Cardiac muscle cell (in vitro differentiated cells and primary cell): Measurements from ENCODE around the gene PLCD3. TPM values are rescaled to one million over a fixed set of nuclear protein-coding genes. Genes with fewer than 3 reads are reported as not detected.

Experiments used
- DNase-seq, 2 donors: peaks; one replicate each; pipeline versions ENCODE4 v3.0.0 to v3.0.0-alpha.2; 2010 to 2017; ENCODE audit warnings: low read depth in 1 of 2, low spot score in 1 of 2
- H3K27ac ChIP-seq: fragments of 200-600 bp; sonication (generic); 2 replicates; pipeline ENCODE4 v1.5.1; 2016
- H3K27me3 ChIP-seq: fragments of 200-600 bp; sonication (generic); 2 replicates; pipeline ENCODE4 v1.6.0; 2016; ENCODE audit warnings: control low read depth
- H3K36me3 ChIP-seq: fragments of 200-600 bp; sonication (generic); 2 replicates; pipeline ENCODE4 v1.5.1; 2016; ENCODE audit warnings: control low read depth
- H3K4me1 ChIP-seq: fragments of 200-600 bp; sonication (generic); 2 replicates; pipeline ENCODE4 v1.8.1; 2017; ENCODE audit warnings: low read depth, mild to moderate bottlenecking, mixed run types
- H3K4me3 ChIP-seq: fragments of 200-600 bp; sonication (generic); 2 replicates; pipeline ENCODE4 v1.5.1; 2016; ENCODE audit warnings: mild to moderate bottlenecking
- H3K9me3 ChIP-seq: fragments of 200-600 bp; sonication (generic); 2 replicates; pipeline ENCODE4 v1.5.1; 2017; ENCODE audit warnings: low read depth, mild to moderate bottlenecking, control low read depth
- CTCF ChIP-seq: IDR thresholded peaks from 2 replicates; pipeline ENCODE4 v1.5.1; 2012; ENCODE audit warnings: low read depth, mild to moderate bottlenecking, low read length
- polyA plus RNA-seq: library from polyadenylated mRNA; unstranded; fragments of >200 nt; fragmentation: Nextera tagmentation; extraction: Ambion mirVana; gene quantifications from 2 replicates; pipeline ENCODE4 v1.2.1, GENCODE V29; 2016
- total RNA-seq: library from RNA; depleted of rRNA; stranded (reverse); fragments of >200 nt; gene quantifications from 2 replicates; pipeline ENCODE4 v1.2.3, GENCODE V29; 2016

Gene PLCD3
- total and polyA plus RNA-seq, 2 experiments from 2014 or later, result 36.0 to 66.3 TPM

DNA sequence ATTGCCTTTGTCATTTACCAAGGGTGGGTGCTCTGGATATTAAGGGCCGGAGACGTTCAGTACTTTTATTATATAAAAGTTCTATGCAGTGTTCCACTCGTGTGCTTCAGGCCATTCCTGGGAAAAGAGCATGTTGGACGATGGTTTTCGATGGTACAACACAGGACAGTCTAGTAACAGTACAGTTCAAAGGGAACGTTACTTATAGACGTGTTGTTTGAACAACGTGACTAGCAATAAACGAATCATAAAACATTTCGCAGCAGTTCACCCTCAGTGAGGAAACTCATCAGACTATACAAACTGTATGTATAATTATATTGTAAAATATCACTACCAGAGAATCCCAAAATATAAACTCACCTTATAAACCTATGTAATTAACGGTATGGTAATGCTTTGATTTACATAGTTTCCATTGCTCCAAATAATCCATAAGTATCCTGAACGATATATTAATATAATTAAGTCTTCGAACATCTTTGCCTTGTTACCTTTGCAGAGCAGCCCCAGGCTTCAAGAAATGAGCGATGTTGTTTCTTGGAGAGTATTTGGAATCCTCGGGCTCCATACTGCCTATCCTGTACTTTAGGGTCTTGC, 70.6 kb downstream of the PLCD3 start:
- Histone ChIP-seq H3K9me3 (no peaks in the 10 kb centered on the region), H3K4me1 (peaks cover 29% of the 10 kb centered on the region), H3K27me3 (no peaks in the 10 kb centered on the region), H3K27ac (peak overlapping the region; percentile 88), H3K4me3 (peak overlapping the region; percentile 72), H3K36me3 (no peaks in the 10 kb centered on the region)
- no peak for DNase-seq
- TF ChIP-seq CTCF, result no peak

- no peak for TF ChIP-seq CTCF
- H3K4me3 ChIP-seq, result peak within 1 kb of the TSS; percentile 72
- no peaks in the 10 kb centered on the region for H3K9me3 ChIP-seq
- H3K27me3 ChIP-seq, result no peaks in the 10 kb centered on the region
- peaks cover 29% of the 10 kb centered on the region for H3K4me1 ChIP-seq
- no peaks in the 10 kb centered on the region for H3K36me3 ChIP-seq
- DNase-seq, result peak; percentile 100
- peak within 1 kb of the TSS; percentile 91 for H3K27ac ChIP-seq
These were observed 71.3 kb downstream of the PLCD3 start, which contains the start of gene NMT1 for GRCh38 chr17:45060797-45061605. NMT1 (plus strand) TSS chr17:45061317; CDS start chr17:45061330, 13 bp downstream.

DNA sequence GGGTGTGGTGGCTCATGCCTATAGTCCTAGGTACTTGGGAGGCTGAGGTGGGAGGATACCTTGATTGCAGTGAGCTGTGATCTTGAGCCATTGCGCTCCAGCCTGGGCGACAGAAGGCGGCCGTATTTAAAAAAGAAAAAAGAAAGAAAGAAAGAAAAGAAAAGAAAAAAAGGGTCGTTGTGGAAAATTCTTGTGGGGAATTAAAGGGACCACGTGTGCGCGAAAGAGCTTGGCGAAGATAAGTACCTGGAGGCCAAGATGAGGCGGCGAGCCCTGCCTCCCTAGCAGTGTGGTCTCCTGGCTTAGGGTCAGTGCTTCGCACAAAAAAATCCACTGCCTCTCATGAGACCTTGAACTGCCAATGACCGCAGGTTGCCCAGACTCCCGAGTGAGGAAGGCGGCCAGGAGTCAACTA, 71.9 kb downstream of the PLCD3 start:
- no peak for TF ChIP-seq CTCF
- H3K27ac ChIP-seq, result peak overlapping the region; percentile 91
- H3K4me3 ChIP-seq, result peak overlapping the region; percentile 57
- H3K27me3 ChIP-seq, result no peaks in the 10 kb centered on the region
- H3K4me1 ChIP-seq, result peaks cover 29% of the 10 kb centered on the region
- H3K9me3 ChIP-seq, result no peaks in the 10 kb centered on the region
- no peaks in the 10 kb centered on the region for H3K36me3 ChIP-seq
- DNase-seq, result no peak

Other genes with a start within 250 kb of the PLCD3 start
- gene EFTUD2, start 233.1 kb downstream of the PLCD3 start, total RNA-seq, result 101 and 151 TPM in 2 replicates
- gene EFTUD2, start 233.1 kb downstream of the PLCD3 start, polyA plus RNA-seq, result 105 and 141 TPM in 2 replicates
- 3.5 and 11.0 TPM in 2 replicates for gene GFAP, start 217.0 kb downstream of the PLCD3 start, total RNA-seq
- 4.0 and 7.0 TPM in 2 replicates for gene GFAP, start 217.0 kb downstream of the PLCD3 start, polyA plus RNA-seq
- gene KIF18B, start 184.7 kb downstream of the PLCD3 start, total RNA-seq, result 4.2 and 21.1 TPM in 2 replicates
- 4.1 and 22.2 TPM in 2 replicates for gene KIF18B, start 184.7 kb downstream of the PLCD3 start, polyA plus RNA-seq
- 24.6 and 25.2 TPM in 2 replicates for gene C1QL1, start 164.2 kb downstream of the PLCD3 start, total RNA-seq
- 38.6 and 44.0 TPM in 2 replicates for gene C1QL1, start 164.2 kb downstream of the PLCD3 start, polyA plus RNA-seq
- 113 and 141 TPM in 2 replicates for gene DCAKD, start 80.9 kb downstream of the PLCD3 start, total RNA-seq
- gene DCAKD, start 80.9 kb downstream of the PLCD3 start, polyA plus RNA-seq, result 60.6 and 66.0 TPM in 2 replicates
- 83.1 and 113 TPM in 2 replicates for gene NMT1, start 71.2 kb downstream of the PLCD3 start, total RNA-seq
- gene NMT1, start 71.2 kb downstream of the PLCD3 start, polyA plus RNA-seq, result 85.2 and 92.9 TPM in 2 replicates
- 16.3 and 29.3 TPM in 2 replicates for gene ACBD4, start 3.2 kb upstream of the PLCD3 start, total RNA-seq
- gene ACBD4, start 3.2 kb upstream of the PLCD3 start, polyA plus RNA-seq, result 20.5 and 30.5 TPM in 2 replicates
- 20.9 and 34.8 TPM in 2 replicates for gene HEXIM1, start 16.0 kb upstream of the PLCD3 start, total RNA-seq
- gene HEXIM1, start 16.0 kb upstream of the PLCD3 start, polyA plus RNA-seq, result 17.7 and 17.9 TPM in 2 replicates
- gene HEXIM2, start 29.4 kb upstream of the PLCD3 start, total RNA-seq, result 17.6 and 21.3 TPM in 2 replicates
- 14.5 and 22.3 TPM in 2 replicates for gene HEXIM2, start 29.4 kb upstream of the PLCD3 start, polyA plus RNA-seq
- gene FMNL1, start 89.4 kb upstream of the PLCD3 start, total RNA-seq, result 0.51 and 0.95 TPM in 2 replicates
- 0.83 and 1.2 TPM in 2 replicates for gene FMNL1, start 89.4 kb upstream of the PLCD3 start, polyA plus RNA-seq
- gene SPATA32, start 129.6 kb upstream of the PLCD3 start, total RNA-seq, result 0.45 TPM in 1 of 2 replicates, not detected in the other
- not detected in 2 replicates for gene SPATA32, start 129.6 kb upstream of the PLCD3 start, polyA plus RNA-seq
- 2.9 and 3.6 TPM in 2 replicates for gene MAP3K14, start 184.5 kb upstream of the PLCD3 start, total RNA-seq
- 1.3 and 3.7 TPM in 2 replicates for gene MAP3K14, start 184.5 kb upstream of the PLCD3 start, polyA plus RNA-seq